ENCODE measurements around the gene PTPN18.

Gene PTPN18

DNA sequence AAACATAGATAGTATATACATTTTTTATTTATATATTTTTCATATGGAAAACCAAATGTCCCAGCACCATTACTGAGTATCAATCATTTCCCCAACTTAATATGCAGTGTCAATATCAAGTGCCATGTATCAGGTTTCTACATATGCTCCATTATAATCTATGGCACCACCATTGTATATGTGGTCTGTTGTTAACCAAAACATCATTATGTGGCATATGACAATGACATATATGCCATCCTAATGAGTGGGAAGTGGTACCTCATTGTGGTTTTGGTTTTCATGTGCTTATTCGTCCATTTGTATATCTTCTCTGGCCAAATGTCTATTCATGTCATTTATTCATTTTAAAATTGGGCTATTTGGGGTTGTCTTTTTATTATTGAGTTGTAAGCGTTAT lies 9.2 kb downstream of the PTPN18 start:
- DNase-seq (ENCODE audit: low read depth), result no peak

DNA sequence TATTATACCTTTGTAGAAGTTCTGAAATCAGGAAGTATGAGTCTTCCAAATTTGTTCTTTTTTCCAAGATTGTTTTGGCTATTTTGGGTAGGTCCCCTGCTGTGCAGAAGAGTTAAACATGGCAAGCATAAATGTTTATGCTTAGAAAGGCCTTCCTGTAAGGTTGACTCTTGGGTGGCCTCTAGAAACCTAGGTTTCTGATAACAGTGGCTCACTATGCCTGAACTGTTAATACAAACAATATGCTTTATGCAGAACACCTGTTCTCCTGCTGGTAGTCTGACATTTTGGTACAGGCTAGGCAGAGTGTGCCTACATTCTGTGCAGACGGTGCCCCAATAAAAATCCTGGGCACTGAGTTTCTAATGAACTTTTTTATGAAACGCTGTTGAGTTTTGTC lies 10.1 kb downstream of the PTPN18 start:
- no peak for DNase-seq (ENCODE audit: low read depth)

DNA sequence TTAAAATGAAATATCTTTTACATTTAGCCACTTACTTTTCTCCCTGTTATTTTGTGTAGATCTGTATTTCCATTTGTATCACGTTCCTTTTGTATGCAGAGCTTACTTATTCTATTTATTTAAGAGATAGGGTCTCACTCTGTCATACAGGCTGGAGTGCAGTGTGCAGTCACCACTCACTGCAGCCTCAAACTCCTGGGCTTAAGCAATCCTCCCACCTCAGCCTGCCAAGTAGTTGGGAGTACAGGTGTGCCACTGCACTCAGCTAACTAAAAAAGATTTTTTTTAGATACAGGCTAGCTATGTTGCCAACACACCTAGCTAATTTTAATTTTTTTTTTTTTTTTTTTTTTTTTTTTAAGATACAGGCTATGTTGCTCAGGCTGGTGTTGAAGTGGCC lies 10.9 kb downstream of the PTPN18 start:
- no peak for DNase-seq (ENCODE audit: low read depth)

GRCh38 chr2:130368786-130369185 lies 12.9 kb downstream of the PTPN18 start:
- DNase-seq (ENCODE audit: low read depth), result no peak

DNA sequence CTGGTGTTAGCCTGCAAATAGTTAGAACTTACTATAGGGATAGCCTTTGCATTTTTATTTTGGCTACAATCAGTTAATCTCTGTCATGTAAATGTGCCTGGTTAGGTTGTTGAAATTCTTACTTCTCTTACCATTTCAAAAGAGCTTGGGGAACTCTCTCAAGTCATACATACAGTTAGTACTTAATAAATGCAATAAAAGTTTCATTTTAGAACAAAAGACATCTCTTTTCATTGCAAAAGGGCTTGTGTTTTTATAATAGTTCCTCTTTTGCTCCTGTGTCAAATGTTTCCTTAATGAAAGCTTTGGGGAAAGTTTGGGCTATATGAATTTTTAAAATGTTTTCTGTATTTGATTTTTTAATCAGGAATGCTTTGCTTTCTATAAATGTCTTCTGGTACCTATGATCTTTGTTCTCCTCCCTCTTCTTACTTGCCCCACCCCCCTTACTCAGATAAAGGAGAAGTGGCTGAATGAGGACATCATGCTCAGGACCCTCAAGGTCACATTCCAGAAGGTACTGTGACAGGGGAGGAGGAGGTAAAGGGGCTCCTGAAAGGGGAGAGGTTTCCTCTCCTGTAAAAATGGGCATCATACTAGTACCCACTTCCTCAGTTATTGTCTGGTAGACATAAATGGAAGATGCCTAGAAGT lies 13.6 kb downstream of the PTPN18 start:
- DNase-seq (ENCODE audit: low read depth), result no peak

GRCh38 chr2:130369965-130370341 lies 14.1 kb downstream of the PTPN18 start:
- no peak for DNase-seq (ENCODE audit: low read depth)

GRCh38 chr2:130370490-130370889 lies 14.6 kb downstream of the PTPN18 start:
- DNase-seq (ENCODE audit: low read depth), result no peak

DNA sequence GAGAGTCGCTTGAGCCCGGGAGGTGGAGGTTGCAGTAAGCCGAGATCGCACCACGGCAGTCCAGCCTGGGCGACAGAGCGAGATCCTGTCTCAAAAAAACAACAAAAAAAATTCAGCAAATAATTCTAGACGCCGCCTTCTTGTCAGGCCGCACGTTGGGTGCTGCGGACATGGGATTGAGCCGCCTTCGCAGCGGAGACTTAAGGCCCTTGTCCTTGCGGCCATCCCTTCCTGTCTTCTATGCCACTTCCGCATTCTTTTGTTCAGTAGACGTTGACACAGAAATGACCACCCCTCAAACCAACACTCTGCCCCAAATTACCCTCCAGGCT lies 15.8 kb downstream of the PTPN18 start:
- no peak for DNase-seq (ENCODE audit: low read depth)

DNA sequence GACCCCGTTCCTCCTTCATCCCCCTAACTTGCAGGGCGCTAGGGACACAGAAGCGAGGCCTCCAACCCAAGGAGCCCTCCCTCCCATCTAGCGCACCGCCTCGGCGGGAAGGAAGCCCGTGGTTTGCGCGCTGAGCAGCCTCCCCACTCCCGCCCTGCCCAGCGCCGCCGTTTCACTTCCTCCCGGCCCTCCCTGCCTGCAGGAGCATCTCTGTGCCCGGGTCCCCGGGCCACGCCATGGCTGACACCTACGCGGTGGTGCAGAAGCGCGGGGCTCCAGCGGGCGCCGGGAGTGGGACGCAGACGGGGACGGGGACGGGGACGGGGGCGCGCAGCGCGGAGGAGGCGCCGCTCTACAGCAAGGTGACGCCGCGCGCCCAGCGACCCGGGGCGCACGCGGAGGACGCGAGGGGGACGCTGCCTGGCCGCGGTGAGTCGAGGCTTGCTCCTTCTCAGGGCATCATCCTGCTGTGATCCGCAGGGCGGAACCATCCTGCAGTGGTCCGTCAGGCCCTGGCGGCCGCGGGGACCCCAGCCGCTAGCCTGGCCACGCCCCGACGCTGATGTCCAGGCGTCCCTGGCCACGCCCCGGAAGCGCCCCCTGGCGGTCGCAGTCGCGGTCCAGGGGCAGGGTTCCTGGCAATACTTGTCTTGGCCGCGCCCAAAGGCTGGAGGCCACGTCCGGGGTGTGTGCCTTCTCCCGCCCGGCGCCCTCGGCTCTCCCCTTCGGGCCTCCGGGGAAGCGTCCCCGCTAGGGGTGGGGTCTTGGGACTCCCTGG lies 16.4 kb downstream of the PTPN18 start:
- peak; percentile 72 for DNase-seq (ENCODE audit: low read depth)

DNA sequence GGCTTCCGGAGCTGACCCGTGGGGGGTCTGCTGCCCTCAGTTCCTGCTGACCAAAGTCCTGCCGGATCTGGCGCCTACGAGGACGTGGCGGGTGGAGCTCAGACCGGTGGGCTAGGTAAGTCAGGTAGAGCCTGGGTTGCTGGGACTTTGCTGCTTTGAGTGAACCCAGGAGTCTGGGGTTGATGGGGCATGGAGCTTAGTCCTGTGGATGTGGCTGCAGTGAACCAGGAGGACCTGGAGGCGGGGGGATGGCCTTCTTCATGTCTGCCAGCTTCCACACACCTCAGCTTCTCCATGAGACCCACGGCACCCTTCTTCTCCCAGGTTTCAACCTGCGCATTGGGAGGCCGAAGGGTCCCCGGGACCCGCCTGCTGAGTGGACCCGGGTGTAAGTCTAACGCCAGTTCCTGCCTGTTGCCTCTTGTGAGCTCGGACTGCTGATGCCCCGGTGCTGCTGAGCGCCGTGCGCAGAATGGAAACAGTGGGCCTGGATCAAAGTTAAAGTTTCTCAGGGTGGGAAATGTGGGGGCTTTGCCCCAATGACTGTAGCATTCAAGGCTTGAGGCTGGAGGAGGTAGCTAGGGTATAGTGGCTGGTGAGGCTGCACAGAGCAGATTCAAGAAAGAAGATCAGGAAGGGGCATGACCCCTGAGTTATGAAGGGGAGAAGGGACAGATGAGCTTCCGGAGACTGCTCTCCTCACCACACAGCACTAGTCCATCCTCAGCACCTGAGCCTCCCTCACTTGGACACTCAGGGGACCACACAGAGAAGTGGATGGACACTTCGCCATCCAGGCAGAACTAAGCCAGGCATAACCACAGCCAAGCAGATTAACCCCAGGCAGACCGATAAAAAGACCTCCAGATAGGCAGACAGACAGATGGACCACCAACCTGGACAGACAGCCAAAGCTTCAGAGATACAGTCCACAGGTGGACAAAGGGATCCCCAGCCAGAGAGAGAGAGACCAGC lies 17.3 kb downstream of the PTPN18 start:
- DNase-seq (ENCODE audit: low read depth), result no peak

- DNase-seq (ENCODE audit: low read depth), result no peak
Observed at GRCh38 chr2:130373808-130374365, 18.0 kb downstream of the PTPN18 start.

DNA sequence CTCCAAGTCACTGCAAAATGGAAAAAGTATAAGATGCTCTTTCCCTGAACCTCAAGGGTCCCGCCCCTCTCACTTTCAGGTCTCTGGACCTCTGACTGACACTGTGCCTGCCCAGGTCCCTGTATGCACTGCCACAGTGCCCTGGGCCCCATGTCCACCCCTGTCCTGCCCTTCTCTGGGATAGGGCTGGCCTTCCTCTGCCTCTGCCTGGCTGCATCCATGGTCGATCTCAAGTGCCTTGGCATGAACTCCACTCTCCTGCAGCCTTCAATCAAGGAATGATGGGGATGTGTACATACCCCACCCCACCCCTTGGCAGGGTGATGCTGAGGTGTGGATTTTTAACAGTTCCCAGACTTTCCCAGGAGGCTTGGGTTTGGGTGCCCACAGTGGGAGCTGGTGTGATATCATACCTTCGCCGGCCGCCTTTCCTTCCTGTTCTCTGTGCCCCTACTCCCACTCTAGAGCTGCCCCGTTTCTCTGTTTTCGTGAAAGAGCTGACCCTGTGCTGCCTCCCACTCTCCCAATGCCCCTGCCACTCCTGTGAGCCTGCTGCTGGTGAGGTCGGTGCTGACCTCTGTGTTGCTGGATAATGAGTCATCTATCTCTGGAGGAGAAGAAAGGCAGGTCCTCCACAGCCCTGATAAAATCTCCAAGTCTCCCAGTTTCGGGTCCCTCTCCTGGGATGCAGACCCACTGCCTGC lies 18.9 kb downstream of the PTPN18 start:
- no peak for DNase-seq (ENCODE audit: low read depth)

DNA sequence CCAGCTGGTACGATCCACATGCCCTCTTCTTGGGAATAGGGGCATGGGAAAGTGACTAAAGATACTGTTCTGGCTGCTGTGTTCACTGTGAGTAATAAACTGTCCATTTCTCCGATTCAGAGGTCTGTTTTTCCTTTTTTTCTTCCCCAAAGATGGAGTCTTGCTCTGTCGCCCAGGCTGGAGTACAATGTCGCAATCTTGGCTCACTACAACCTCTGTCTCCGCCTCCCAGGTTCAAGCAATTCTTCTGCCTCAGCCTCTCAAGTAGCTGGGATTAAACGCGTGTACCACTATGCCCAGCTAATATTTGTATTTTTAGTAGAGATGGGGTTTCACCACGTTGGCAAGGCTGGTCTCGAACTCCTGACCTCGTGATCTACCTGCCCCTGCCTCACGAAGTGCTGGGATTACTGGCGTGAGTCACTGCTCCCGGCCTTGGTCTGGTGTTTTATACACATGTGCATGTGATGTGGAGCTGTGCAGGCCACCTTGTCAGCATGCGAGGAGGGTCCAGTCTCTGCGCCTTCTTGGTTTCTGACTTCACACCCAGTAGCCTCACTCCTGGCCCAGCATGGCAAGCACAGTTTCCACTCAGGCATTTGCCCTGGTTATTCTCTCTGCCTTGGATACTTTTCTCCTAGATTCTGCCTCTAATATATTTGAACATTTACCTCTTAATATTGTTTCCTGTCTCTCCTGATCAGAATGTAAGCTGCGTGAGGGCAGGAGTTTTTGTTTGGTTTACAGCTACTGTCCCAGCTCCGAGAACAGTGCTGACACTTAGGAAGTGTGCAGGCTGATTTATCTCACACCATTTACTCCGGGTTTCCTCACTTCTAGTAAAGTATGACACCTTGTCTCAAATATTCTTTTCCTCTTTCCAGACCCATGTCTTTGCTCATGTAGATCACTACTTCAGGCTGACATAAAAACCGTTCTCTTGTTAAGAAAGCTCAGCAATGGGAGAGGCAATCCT lies 19.7 kb downstream of the PTPN18 start:
- no peak for DNase-seq (ENCODE audit: low read depth)

DNA sequence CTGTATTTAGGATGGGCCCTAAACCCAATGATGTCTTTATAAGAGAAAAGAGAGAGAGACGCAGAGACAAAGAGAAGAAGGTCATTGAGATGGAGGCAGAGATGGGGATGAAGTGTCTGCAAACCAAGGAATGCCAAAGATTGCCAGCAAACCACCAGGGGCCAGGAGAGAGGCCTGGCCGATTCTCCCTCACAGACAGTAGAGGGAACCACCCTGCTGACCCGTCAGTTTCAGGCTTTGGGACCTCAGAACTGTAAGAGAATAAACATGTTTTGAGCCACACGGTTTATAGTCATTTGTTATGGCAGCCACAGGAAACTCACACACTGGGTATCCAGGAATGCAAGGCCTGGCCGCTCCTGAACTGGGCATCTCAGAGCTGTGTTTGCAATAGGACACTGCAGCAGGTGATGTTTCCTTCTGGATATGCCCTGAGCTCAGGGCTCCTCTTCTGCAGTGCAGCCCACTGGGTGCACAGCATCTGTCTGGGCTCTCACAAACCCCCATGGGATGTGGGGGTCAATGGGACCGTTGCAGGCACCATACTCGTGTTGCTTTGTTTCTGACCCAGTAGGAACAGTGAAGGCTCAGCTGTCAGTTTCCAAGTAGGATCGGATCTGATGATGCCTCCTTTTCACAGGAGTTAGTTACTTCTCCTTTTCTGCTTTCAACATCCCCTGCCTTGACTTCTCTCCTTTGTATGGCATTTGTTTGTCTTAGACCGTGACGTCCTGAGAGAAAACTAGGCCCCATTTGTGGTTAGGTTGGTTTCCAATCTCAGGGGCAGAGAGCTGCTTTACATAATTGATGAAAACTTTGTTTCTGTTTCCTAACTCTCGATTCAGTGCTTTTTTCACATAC lies 20.8 kb downstream of the PTPN18 start:
- DNase-seq (ENCODE audit: low read depth), result no peak

GRCh38 chr2:130377491-130377890 lies 21.6 kb downstream of the PTPN18 start:
- no peak for DNase-seq (ENCODE audit: low read depth)

DNA sequence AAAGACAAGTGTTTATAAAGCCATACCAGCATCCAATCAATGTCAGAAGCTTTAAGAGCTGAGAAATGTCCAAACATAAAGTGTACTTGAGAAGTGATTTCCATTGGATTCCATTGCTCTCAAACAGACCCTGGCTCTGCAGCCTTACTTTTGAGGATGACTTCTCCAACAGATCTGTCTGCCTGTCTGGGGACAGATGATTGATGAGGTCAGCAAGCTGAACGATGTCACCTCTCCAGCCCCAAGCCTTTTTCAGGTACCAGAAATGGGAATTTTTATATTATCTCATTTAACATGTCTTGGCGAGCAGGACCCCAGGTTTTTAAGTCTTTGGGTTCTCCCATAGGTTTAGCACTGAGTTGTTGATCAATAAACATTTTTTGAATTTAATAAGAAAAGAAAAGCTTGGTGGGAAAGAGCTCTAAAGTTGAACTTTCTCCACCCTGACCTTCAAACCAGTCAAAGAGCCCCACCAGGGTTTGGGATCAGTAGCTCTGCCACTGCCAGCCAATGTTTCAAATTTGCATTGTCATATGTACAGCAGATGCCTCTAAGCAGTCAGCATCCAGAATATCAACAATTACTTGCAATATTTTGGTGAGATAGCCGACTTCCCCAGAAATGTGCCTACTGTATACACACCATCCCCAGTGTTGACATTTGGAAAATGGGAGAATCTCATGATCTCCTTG lies 22.5 kb downstream of the PTPN18 start:
- no peak for DNase-seq (ENCODE audit: low read depth)

DNA sequence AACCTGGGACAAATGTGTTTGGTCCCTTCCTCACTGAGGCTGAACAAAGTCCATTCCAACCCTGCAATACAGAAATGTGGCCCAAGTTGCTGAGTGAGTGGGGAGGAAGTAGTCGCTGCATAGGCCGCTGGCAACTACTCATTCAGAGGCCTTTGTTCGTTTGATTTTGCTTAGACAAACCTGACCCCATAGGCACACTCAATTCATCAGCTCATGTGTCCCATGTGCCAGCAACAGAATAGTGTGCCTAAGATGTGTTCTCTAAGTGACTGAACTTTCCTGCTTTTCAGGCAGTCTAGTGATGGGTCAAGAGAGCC lies 23.0 kb downstream of the PTPN18 start:
- DNase-seq (ENCODE audit: low read depth), result no peak

GRCh38 chr2:130380096-130380934 lies 24.5 kb downstream of the PTPN18 start:
- DNase-seq (ENCODE audit: low read depth), result no peak

Measured in stromal cell of bone marrow (primary cell).